A673 (cell line): ENCODE data around the gene ARL13A.
"Not testable (repeated sequence)": the region's sequence is repeated elsewhere in the genome, so short reads cannot be mapped to it uniquely, and the experiment has no call there.

Experiments used
- EZH2 ChIP-seq: fragments of 200-600 bp; sonication (generic); IDR thresholded peaks from 2 replicates; pipeline ENCODE4 v1.6.1; 2017; ENCODE audit warnings: borderline replicate concordance, low read depth, mild to moderate bottlenecking, mixed read lengths, antibody characterized with exemption, low read length; ENCODE audit not compliant: poor library complexity, severe bottlenecking
- TF ChIP-seq, protein P1 (sequence below): fragments of 300-800, 200-600 bp; sonication (generic); conservative IDR thresholded peaks from 2 replicates; pipeline ENCODE4 v1.5.1; 2017; ENCODE audit warnings: low read depth, mild to moderate bottlenecking, antibody characterized with exemption, low read length, moderate library complexity, mixed read lengths

- TF ChIP-seq, protein P1, sequence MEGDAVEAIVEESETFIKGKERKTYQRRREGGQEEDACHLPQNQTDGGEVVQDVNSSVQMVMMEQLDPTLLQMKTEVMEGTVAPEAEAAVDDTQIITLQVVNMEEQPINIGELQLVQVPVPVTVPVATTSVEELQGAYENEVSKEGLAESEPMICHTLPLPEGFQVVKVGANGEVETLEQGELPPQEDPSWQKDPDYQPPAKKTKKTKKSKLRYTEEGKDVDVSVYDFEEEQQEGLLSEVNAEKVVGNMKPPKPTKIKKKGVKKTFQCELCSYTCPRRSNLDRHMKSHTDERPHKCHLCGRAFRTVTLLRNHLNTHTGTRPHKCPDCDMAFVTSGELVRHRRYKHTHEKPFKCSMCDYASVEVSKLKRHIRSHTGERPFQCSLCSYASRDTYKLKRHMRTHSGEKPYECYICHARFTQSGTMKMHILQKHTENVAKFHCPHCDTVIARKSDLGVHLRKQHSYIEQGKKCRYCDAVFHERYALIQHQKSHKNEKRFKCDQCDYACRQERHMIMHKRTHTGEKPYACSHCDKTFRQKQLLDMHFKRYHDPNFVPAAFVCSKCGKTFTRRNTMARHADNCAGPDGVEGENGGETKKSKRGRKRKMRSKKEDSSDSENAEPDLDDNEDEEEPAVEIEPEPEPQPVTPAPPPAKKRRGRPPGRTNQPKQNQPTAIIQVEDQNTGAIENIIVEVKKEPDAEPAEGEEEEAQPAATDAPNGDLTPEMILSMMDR = not testable (repeated sequence)
- not testable (repeated sequence) for TF ChIP-seq EZH2
These were observed 42.5 kb downstream of the ARL13A start for GRCh38 chrX:101012031-101012430.
